ENCODE measurements around the gene CRHBP.

GRCh38 chr5:76994337-76994736, 41.5 kb downstream of the CRHBP start:
- TF ChIP-seq MAX (IDR thresholded peaks at IDR 0.05; ENCODE audit: insufficient read depth, insufficient read length) = no peak
- no peak for TF ChIP-seq POLR2A (IDR thresholded peaks at IDR 0.05; ENCODE audit: low read depth, low read length)
- TF ChIP-seq GATA2 (IDR thresholded peaks at IDR 0.05; ENCODE audit: insufficient read depth, insufficient read length, low read depth, low read length) = no peak
- no peak for TF ChIP-seq EZH2 (IDR thresholded peaks at IDR 0.05; ENCODE audit: borderline replicate concordance, low read depth, low read length, severe bottlenecking)
